Amygdala (tissue), 56 donors: Measurements from ENCODE around the gene FRA10AC1.

Experiments used
- DNase-seq, 56 donors: peaks; one replicate each; lab custom pipeline; 2025; lab: John Stamatoyannopoulos, UW

FRA10AC1 gene

GRCh38 chr10:93630625-93631557, 71.5 kb downstream of the FRA10AC1 start:
- DNase-seq: peak in 1 of 56 donors; percentile 9

DNA sequence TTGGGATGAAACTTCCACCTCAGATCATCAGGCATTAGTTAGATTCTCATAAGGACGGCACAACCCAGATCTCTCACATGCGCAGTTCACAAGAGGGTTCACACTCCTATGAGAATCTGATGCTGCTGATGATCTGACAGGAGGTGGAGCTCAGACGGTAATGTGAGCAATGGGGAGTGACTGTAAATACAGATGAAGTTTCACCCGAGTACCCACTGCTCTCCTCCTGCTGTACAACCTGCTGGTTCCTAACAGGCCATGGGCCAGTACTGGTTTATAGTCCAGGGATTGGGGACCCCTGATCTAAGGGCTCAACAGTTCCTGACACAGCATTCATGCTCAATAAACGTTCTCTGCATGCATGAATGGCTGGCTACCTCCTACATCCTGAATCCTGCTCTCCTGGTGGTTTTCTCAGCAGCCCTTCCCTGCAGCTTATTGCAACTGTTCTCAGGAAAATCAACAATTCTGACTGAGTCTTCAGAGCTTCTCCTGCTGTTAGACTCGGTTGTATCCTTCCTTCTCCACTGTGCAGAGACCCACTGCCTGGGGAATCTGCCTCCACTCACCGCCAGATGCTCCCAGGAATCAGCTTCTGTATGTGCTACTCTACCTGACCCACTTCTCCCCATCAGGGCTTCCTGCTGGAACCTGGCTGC, 72.6 kb downstream of the FRA10AC1 start:
- DNase-seq: no peak

- no peak for DNase-seq
Measured at GRCh38 chr10:93628858-93629257, 73.5 kb downstream of the FRA10AC1 start.

- DNase-seq: no peak
Measured at GRCh38 chr10:93622942-93623341, 79.5 kb downstream of the FRA10AC1 start.

DNA sequence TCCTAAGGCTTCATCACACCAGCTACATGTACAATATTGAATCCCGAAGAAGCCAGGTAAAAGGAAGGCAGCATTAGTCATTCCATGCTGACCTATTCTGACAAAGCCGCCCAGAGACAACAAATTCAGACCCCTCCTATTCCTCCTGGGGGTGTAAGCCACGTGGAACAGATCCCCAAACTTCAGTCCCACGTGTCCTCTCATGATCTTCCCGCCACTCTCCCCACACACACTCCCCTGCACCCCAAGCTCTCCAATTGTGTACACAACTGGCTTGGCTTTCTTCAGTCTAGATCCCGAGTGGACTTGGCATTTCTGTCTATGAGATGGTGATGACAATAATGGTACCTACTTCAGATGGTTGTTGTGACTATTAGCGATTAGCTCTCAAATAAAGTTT, 81.5 kb downstream of the FRA10AC1 start:
- DNase-seq: no peak
